GM18502 (cell line): ENCODE data around the gene MKRN1.
"Not testable (repeated sequence)": the region's sequence is repeated elsewhere in the genome, so short reads cannot be mapped to it uniquely, and the experiment has no call there.

Experiments
- ATAC-seq: cut with Tn5 transposase; IDR thresholded peaks from one replicate; pipeline ENCODE4 v1.9.1; 2021; ENCODE audit warnings: mild to moderate bottlenecking; ENCODE audit not compliant: unreplicated experiment, poor library complexity

Gene MKRN1

GRCh38 chr7:140441519-140441918, 37.8 kb downstream of the MKRN1 start:
- no peak for ATAC-seq

- no peak for ATAC-seq
Observed at GRCh38 chr7:140440593-140440992, 38.7 kb downstream of the MKRN1 start.

- ATAC-seq: no peak
Observed at GRCh38 chr7:140439359-140439758, 39.9 kb downstream of the MKRN1 start.

- no peak for ATAC-seq
Observed at GRCh38 chr7:140435252-140435895, 43.9 kb downstream of the MKRN1 start.

GRCh38 chr7:140433396-140433795, 45.9 kb downstream of the MKRN1 start:
- no peak for ATAC-seq

- no peak for ATAC-seq
Observed at GRCh38 chr7:140426130-140426529, 53.2 kb downstream of the MKRN1 start.

GRCh38 chr7:140425718-140426117, 53.6 kb downstream of the MKRN1 start:
- no peak for ATAC-seq

- no peak for ATAC-seq
Observed at GRCh38 chr7:140423501-140423900, 55.8 kb downstream of the MKRN1 start.

- ATAC-seq: no peak
Observed at GRCh38 chr7:140421521-140421920, 57.8 kb downstream of the MKRN1 start.

GRCh38 chr7:140418653-140419052, 60.7 kb downstream of the MKRN1 start:
- ATAC-seq: no peak

- ATAC-seq: not testable (repeated sequence)
Observed at GRCh38 chr7:140418156-140418472, 61.2 kb downstream of the MKRN1 start.

GRCh38 chr7:140417456-140418155, 61.7 kb downstream of the MKRN1 start:
- ATAC-seq: no peak

GRCh38 chr7:140416560-140416959, 62.7 kb downstream of the MKRN1 start:
- no peak for ATAC-seq

GRCh38 chr7:140415816-140416215, 63.5 kb downstream of the MKRN1 start:
- not testable (repeated sequence) for ATAC-seq

- ATAC-seq: no peak
Observed at GRCh38 chr7:140415361-140415760, 63.9 kb downstream of the MKRN1 start.

- ATAC-seq: no peak
Observed at GRCh38 chr7:140404565-140405065, 74.7 kb downstream of the MKRN1 start.

- no peak for ATAC-seq
Observed at GRCh38 chr7:140403878-140404564, 75.3 kb downstream of the MKRN1 start, which contains the start of gene RAB19. Gene RAB19 (plus strand): TSS chr7:140404058. CDS start chr7:140407647, 3,589 bp downstream.
